Glutamatergic neuron (in vitro differentiated cells): ENCODE results near the gene NFYC. TPM values are rescaled to one million over a fixed set of nuclear protein-coding genes. Genes with fewer than 3 reads are reported as not detected.

Experiments used
- DNase-seq: peaks from one replicate; pipeline ENCODE4 v3.0.0; 2022
- H3K27ac Mint-ChIP-seq: one replicate; pipeline ENCODE4 v1.8.0; 2020; ENCODE audit warnings: mild to moderate bottlenecking, mixed read lengths, inconsistent platforms; ENCODE audit not compliant: unreplicated experiment
- H3K27me3 Mint-ChIP-seq: one replicate; pipeline ENCODE4 v1.8.0; 2020; ENCODE audit warnings: mild to moderate bottlenecking, moderate library complexity, mixed read lengths, inconsistent platforms; ENCODE audit not compliant: unreplicated experiment
- H3K36me3 Mint-ChIP-seq: one replicate; pipeline ENCODE4 v1.8.0; 2020; ENCODE audit warnings: mild to moderate bottlenecking, mixed read lengths, inconsistent platforms; ENCODE audit not compliant: unreplicated experiment
- H3K4me1 Mint-ChIP-seq: one replicate; pipeline ENCODE4 v1.8.0; 2020; ENCODE audit warnings: mild to moderate bottlenecking, low read depth, mixed read lengths, inconsistent platforms; ENCODE audit not compliant: unreplicated experiment
- H3K4me3 Mint-ChIP-seq: one replicate; pipeline ENCODE4 v1.8.0; 2020; ENCODE audit warnings: mild to moderate bottlenecking, mixed read lengths, inconsistent platforms; ENCODE audit not compliant: unreplicated experiment
- H3K9me3 Mint-ChIP-seq: one replicate; pipeline ENCODE4 v1.8.0; 2020; ENCODE audit warnings: mild to moderate bottlenecking, moderate library complexity, mixed read lengths, inconsistent platforms; ENCODE audit not compliant: unreplicated experiment
- total RNA-seq: library from RNA; stranded (reverse); fragmentation: NEBNext Ultra II Directional; extraction: Animal tissue kit (Norgen Biotek cat#: 25700); gene quantifications from one replicate; pipeline ENCODE4 v1.2.1, GENCODE V29; 2021; ENCODE audit not compliant: unreplicated experiment
- TF ChIP-seq, protein P1 (sequence below): fragments of 200-600 bp; sonication (generic); IDR thresholded peaks from one replicate; pipeline ENCODE4 v1.5.0; 2021; ENCODE audit not compliant: partially characterized antibody, unreplicated experiment

The NFYC gene
- total RNA-seq, 1 donor from 2014 or later: 44.2 TPM

DNA sequence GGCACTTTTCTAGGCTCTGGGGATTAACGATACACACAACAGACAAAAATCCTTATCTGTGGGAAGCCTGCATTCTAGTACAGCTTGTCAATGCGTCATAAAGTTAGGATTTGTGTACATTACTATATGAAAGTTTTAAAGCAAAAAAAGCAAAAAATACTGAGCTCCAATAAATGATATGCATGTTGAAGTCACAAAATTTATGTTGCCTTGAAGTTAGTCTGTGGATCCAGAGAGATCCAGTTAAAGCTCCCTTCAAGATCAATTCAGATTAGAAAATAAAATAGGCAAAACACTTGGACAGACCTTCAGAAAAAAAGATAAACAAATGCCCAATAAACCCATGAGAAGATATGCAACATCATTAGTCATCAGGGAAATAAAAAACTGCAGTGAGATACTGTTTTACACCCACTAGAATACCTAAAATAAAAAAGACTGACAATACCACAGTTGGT lies 59.0 kb downstream of the NFYC start:
- no peaks in the 10 kb centered on the region for H3K36me3 Mint-ChIP-seq
- no peaks in the 10 kb centered on the region for H3K9me3 Mint-ChIP-seq
- TF ChIP-seq, protein P1, sequence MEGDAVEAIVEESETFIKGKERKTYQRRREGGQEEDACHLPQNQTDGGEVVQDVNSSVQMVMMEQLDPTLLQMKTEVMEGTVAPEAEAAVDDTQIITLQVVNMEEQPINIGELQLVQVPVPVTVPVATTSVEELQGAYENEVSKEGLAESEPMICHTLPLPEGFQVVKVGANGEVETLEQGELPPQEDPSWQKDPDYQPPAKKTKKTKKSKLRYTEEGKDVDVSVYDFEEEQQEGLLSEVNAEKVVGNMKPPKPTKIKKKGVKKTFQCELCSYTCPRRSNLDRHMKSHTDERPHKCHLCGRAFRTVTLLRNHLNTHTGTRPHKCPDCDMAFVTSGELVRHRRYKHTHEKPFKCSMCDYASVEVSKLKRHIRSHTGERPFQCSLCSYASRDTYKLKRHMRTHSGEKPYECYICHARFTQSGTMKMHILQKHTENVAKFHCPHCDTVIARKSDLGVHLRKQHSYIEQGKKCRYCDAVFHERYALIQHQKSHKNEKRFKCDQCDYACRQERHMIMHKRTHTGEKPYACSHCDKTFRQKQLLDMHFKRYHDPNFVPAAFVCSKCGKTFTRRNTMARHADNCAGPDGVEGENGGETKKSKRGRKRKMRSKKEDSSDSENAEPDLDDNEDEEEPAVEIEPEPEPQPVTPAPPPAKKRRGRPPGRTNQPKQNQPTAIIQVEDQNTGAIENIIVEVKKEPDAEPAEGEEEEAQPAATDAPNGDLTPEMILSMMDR: no peak
- H3K27me3 Mint-ChIP-seq: peaks cover 5% of the 10 kb centered on the region
- no peak overlapping the region for H3K4me3 Mint-ChIP-seq
- no peak for DNase-seq
- peaks cover 19% of the 10 kb centered on the region for H3K4me1 Mint-ChIP-seq
- H3K27ac Mint-ChIP-seq: no peak overlapping the region

DNA sequence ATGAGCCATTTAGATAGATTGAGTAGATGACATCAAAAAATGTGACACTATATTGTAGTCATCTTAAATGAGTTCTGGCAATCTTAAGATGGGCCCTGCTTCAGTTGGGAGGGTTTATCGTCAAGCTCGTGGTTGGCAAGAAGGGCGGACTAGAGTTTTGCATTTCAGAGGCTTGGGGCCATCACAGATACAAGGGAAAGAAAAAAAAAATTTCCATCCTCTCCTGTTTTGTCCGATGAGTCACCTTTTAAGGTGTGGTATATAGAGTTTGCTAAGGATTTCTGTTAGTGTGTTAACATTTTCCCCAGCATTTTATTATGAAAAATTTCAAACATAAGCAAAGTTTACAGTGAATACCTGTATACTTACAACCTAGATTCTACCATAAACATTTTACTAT lies 60.3 kb downstream of the NFYC start:
- Mint-ChIP-seq H3K27ac (no peak overlapping the region), H3K4me1 (peaks cover 7% of the 10 kb centered on the region), H3K36me3 (no peaks in the 10 kb centered on the region), H3K9me3 (no peaks in the 10 kb centered on the region), H3K4me3 (no peak overlapping the region), H3K27me3 (peaks cover 3% of the 10 kb centered on the region)
- no peak for DNase-seq
- TF ChIP-seq, protein P1: no peak

DNA sequence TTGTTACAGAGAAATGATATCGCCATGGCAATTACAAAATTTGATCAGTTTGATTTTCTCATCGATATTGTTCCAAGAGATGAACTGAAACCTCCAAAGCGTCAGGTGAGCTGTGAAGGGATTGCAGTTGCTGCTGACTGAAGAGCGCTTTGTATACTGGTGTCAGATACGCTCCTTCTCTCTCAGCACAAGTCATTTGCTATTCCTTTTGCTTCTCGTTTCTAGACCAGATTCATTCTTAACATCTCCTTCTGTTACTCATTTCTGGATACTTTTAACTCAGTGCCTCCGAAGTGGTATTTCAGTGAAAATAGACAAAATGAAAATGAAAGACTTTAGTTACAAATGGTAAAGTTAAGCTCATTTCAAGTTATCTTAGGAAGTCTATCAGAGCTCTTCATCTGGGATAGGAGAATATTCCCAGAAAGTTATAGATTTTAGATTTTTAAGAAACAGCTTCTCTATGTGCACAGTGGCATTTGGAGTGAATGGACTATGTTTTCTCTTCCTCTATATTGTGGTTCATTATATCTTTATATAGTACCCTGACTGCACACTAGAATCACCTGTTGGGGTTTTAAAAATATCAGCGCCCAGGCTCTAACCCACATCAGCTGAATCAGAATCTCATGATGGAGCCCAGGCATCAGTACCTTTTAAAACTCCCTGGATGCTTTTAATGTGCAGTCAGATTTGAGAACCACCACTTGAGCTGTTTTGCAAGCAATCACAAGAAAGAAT lies 61.8 kb downstream of the NFYC start:
- no peaks in the 10 kb centered on the region for H3K36me3 Mint-ChIP-seq
- no peak overlapping the region for H3K4me3 Mint-ChIP-seq
- H3K4me1 Mint-ChIP-seq: no peaks in the 10 kb centered on the region
- TF ChIP-seq, protein P1: no peak
- H3K9me3 Mint-ChIP-seq: no peaks in the 10 kb centered on the region
- H3K27me3 Mint-ChIP-seq: no peaks in the 10 kb centered on the region
- H3K27ac Mint-ChIP-seq: no peak overlapping the region
- DNase-seq: no peak

DNA sequence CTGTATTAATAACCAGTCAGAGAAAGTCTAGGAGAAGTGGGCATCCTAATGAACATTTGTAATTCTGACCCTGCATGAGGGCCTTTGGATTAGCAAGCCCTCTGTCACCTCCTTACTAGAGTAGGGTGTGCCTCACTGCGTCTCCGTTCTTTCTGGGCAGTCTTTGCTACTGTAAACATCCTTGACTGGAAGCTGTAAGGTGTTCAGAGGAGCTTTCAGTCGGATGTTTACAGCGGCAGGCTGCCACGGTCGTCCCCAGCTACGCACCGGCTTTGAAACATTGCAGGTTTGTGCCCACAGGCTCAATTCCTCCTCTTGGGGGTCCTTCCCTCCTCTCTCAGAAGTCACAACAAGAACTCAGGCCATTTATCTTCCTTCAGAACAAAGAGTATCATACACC lies 62.7 kb downstream of the NFYC start:
- Mint-ChIP-seq H3K4me3 (no peak overlapping the region), H3K27me3 (no peaks in the 10 kb centered on the region), H3K27ac (no peak overlapping the region), H3K9me3 (no peaks in the 10 kb centered on the region), H3K36me3 (no peaks in the 10 kb centered on the region), H3K4me1 (no peaks in the 10 kb centered on the region)
- no peak for DNase-seq
- TF ChIP-seq, protein P1: no peak

GRCh38 chr1:40755067-40755466 lies 63.6 kb downstream of the NFYC start:
- TF ChIP-seq, protein P1: no peak
- H3K4me3 Mint-ChIP-seq: no peak overlapping the region
- H3K27me3 Mint-ChIP-seq: no peaks in the 10 kb centered on the region
- no peaks in the 10 kb centered on the region for H3K36me3 Mint-ChIP-seq
- no peak overlapping the region for H3K27ac Mint-ChIP-seq
- no peak for DNase-seq
- H3K9me3 Mint-ChIP-seq: no peaks in the 10 kb centered on the region
- no peaks in the 10 kb centered on the region for H3K4me1 Mint-ChIP-seq
